K562 (cell line): Measurements from ENCODE around the gene EIF4E2. TPM values are rescaled to one million over a fixed set of nuclear protein-coding genes. Genes with fewer than 3 reads are reported as not detected.

ENCODE experiments used
- ARID2 ChIP-seq: fragments of 450-650 bp; IDR thresholded peaks from 2 replicates; pipeline ENCODE4 v1.6.1; 2017; ENCODE audit warnings: antibody characterized with exemption, mild to moderate bottlenecking
- CAMTA2 ChIP-seq: fragments of 250-450 bp; sonication (Bioruptor Pico); conservative IDR thresholded peaks from 2 replicates; pipeline ENCODE4 v1.5.1; 2022
- CSDE1 ChIP-seq, 2 experiments: fragments of 450-650 bp; IDR thresholded peaks; 2 replicates each; pipeline ENCODE4 v1.6.1; 2016; ENCODE audit warnings: mild to moderate bottlenecking in 1 of 2
- EGR1 ChIP-seq: fragments of 450-650 bp; conservative IDR thresholded peaks from 2 replicates; pipeline ENCODE4 v1.6.1; 2017; ENCODE audit warnings: mild to moderate bottlenecking
- ETV1 ChIP-seq: fragments of 450-650 bp; conservative IDR thresholded peaks from 2 replicates; pipeline ENCODE4 v1.6.1; 2016; ENCODE audit warnings: missing genetic modification characterization, control low read depth, low read depth, missing compliant biosample characterization
- NUFIP1 ChIP-seq: fragments of 450-650 bp; IDR thresholded peaks from 2 replicates; pipeline ENCODE4 v1.6.1; 2018; ENCODE audit not compliant: partially characterized antibody
- RBM39 ChIP-seq: fragments of 200-400 bp; formaldehyde crosslinking; optimal IDR thresholded peaks from 2 replicates; pipeline ENCODE3; 2018; ENCODE audit warnings: low read depth, low read length
- SOX6 ChIP-seq: fragments of 450-650 bp; IDR thresholded peaks from 2 replicates; pipeline ENCODE4 v1.6.1; 2014; ENCODE audit warnings: mild to moderate bottlenecking
- THRAP3 ChIP-seq: fragments of 450-650 bp; IDR thresholded peaks from 2 replicates; pipeline ENCODE4 v1.6.1; 2016; ENCODE audit warnings: mild to moderate bottlenecking, inconsistent platforms, borderline replicate concordance
- ZNF184 ChIP-seq: sonication (generic); formaldehyde crosslinking; IDR thresholded peaks from 2 replicates; pipeline ENCODE4 v1.5.0; 2020; ENCODE audit warnings: missing genetic modification reagents
- polyA plus RNA-seq, 8 experiments: library from polyadenylated mRNA; depleted of rRNA in 4 of 8; stranded (reverse) in 5 of 8; unstranded in 3 of 8; fragments of >200 nt; fragmentation: Nextera tagmentation in 2 of 8; fragmentation: Illumina TruSeq in 1 of 8; extraction: Ambion mirVana in 2 of 8; extraction: Trizol in 1 of 8; gene quantifications; 2 replicates each; pipeline versions ENCODE4 v1.2.1 to v1.2.3, GENCODE V29; 2011 to 2014; ENCODE audit warnings: inconsistent platforms in 1 of 8, missing spikeins in 1 of 8
- total RNA-seq, 7 experiments: library from RNA; depleted of rRNA in 6 of 7; stranded (reverse); fragments of >200 nt in 6 of 7; fragmentation: Illumina TruSeq in 2 of 7; extraction: Trizol in 2 of 7; gene quantifications; 2 replicates each; pipeline versions ENCODE4 v1.2.1 to v1.2.3, GENCODE V29; 2011 to 2021; ENCODE audit warnings: low replicate concordance in 1 of 7
- TF ChIP-seq, protein P1 (sequence below): fragments of 250-450 bp; sonication (Bioruptor Pico); IDR thresholded peaks from 2 replicates; pipeline ENCODE4 v1.9.0; 2021; ENCODE audit warnings: mild to moderate bottlenecking, inconsistent platforms
- TF ChIP-seq, protein P2 (sequence below): fragments of 450-650 bp; IDR thresholded peaks from 2 replicates; pipeline ENCODE4 v1.6.1; 2016; ENCODE audit warnings: mild to moderate bottlenecking, moderate library complexity
- TF ChIP-seq, protein P3 (sequence below), 3 experiments: IDR thresholded peaks in 2 of 3; conservative IDR thresholded peaks in 1 of 3; 2 replicates each; pipeline ENCODE4 v1.5.1; 2011 to 2012; ENCODE audit warnings: low read length in 3 of 3, mild to moderate bottlenecking in 3 of 3, control low read depth in 2 of 3, improper control_type of control experiment in 1 of 3, inconsistent platforms in 1 of 3, low read depth in 1 of 3, mixed read lengths in 1 of 3, moderate library complexity in 1 of 3; ENCODE audit not compliant: insufficient read depth in 2 of 3

EIF4E2 gene
- total and polyA plus RNA-seq, 9 of the 15 experiments (the other 6 are each of a cell fraction or from before 2014, with no cell fraction given) = 33.9 to 169 (median 77.5) TPM

DNA sequence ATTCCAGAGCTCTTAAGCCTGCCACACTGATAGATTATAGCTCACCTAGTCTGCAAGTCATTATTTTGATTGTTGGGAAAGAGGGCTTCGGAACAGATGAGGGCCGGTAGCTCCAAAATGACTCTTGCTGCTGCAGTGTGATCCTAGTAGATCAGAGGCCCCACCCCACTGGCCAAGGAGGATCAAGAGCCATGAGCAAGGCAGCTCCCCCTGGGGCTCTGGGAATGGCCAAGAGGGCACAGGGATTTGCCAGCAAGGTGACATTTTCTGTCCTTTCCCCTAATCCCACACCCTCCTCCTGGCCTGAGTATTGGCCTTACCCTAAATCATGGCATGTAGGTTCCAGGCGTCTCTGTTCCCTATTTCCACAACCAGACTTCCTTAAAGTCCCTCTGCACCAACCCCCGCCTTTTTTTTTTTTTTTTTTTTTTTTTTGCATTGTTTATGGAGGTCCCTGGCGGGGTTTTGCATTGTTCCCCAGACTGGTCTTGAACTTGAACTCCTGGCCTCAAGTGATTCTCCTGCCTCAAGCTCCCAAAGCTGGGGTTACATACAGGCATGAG is 36.5 kb downstream of the EIF4E2 start (continued):
- TF ChIP-seq, protein P1, sequence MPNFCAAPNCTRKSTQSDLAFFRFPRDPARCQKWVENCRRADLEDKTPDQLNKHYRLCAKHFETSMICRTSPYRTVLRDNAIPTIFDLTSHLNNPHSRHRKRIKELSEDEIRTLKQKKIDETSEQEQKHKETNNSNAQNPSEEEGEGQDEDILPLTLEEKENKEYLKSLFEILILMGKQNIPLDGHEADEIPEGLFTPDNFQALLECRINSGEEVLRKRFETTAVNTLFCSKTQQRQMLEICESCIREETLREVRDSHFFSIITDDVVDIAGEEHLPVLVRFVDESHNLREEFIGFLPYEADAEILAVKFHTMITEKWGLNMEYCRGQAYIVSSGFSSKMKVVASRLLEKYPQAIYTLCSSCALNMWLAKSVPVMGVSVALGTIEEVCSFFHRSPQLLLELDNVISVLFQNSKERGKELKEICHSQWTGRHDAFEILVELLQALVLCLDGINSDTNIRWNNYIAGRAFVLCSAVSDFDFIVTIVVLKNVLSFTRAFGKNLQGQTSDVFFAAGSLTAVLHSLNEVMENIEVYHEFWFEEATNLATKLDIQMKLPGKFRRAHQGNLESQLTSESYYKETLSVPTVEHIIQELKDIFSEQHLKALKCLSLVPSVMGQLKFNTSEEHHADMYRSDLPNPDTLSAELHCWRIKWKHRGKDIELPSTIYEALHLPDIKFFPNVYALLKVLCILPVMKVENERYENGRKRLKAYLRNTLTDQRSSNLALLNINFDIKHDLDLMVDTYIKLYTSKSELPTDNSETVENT = no peak
- TF ChIP-seq EGR1 (no peak), CAMTA2 (CRISPR knock-in tag) (no peak), NUFIP1 (no peak), CSDE1 (IDR thresholded peaks at IDR 0.05) (no peak), SOX6 (no peak), THRAP3 (no peak), ARID2 (no peak), ETV1 (tag) (no peak), ZNF184 (CRISPR knock-in tag) (no peak), RBM39 (no peak)
- TF ChIP-seq, protein P2, sequence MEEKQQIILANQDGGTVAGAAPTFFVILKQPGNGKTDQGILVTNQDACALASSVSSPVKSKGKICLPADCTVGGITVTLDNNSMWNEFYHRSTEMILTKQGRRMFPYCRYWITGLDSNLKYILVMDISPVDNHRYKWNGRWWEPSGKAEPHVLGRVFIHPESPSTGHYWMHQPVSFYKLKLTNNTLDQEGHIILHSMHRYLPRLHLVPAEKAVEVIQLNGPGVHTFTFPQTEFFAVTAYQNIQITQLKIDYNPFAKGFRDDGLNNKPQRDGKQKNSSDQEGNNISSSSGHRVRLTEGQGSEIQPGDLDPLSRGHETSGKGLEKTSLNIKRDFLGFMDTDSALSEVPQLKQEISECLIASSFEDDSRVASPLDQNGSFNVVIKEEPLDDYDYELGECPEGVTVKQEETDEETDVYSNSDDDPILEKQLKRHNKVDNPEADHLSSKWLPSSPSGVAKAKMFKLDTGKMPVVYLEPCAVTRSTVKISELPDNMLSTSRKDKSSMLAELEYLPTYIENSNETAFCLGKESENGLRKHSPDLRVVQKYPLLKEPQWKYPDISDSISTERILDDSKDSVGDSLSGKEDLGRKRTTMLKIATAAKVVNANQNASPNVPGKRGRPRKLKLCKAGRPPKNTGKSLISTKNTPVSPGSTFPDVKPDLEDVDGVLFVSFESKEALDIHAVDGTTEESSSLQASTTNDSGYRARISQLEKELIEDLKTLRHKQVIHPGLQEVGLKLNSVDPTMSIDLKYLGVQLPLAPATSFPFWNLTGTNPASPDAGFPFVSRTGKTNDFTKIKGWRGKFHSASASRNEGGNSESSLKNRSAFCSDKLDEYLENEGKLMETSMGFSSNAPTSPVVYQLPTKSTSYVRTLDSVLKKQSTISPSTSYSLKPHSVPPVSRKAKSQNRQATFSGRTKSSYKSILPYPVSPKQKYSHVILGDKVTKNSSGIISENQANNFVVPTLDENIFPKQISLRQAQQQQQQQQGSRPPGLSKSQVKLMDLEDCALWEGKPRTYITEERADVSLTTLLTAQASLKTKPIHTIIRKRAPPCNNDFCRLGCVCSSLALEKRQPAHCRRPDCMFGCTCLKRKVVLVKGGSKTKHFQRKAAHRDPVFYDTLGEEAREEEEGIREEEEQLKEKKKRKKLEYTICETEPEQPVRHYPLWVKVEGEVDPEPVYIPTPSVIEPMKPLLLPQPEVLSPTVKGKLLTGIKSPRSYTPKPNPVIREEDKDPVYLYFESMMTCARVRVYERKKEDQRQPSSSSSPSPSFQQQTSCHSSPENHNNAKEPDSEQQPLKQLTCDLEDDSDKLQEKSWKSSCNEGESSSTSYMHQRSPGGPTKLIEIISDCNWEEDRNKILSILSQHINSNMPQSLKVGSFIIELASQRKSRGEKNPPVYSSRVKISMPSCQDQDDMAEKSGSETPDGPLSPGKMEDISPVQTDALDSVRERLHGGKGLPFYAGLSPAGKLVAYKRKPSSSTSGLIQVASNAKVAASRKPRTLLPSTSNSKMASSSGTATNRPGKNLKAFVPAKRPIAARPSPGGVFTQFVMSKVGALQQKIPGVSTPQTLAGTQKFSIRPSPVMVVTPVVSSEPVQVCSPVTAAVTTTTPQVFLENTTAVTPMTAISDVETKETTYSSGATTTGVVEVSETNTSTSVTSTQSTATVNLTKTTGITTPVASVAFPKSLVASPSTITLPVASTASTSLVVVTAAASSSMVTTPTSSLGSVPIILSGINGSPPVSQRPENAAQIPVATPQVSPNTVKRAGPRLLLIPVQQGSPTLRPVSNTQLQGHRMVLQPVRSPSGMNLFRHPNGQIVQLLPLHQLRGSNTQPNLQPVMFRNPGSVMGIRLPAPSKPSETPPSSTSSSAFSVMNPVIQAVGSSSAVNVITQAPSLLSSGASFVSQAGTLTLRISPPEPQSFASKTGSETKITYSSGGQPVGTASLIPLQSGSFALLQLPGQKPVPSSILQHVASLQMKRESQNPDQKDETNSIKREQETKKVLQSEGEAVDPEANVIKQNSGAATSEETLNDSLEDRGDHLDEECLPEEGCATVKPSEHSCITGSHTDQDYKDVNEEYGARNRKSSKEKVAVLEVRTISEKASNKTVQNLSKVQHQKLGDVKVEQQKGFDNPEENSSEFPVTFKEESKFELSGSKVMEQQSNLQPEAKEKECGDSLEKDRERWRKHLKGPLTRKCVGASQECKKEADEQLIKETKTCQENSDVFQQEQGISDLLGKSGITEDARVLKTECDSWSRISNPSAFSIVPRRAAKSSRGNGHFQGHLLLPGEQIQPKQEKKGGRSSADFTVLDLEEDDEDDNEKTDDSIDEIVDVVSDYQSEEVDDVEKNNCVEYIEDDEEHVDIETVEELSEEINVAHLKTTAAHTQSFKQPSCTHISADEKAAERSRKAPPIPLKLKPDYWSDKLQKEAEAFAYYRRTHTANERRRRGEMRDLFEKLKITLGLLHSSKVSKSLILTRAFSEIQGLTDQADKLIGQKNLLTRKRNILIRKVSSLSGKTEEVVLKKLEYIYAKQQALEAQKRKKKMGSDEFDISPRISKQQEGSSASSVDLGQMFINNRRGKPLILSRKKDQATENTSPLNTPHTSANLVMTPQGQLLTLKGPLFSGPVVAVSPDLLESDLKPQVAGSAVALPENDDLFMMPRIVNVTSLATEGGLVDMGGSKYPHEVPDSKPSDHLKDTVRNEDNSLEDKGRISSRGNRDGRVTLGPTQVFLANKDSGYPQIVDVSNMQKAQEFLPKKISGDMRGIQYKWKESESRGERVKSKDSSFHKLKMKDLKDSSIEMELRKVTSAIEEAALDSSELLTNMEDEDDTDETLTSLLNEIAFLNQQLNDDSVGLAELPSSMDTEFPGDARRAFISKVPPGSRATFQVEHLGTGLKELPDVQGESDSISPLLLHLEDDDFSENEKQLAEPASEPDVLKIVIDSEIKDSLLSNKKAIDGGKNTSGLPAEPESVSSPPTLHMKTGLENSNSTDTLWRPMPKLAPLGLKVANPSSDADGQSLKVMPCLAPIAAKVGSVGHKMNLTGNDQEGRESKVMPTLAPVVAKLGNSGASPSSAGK = no peak
- TF ChIP-seq, protein P3, sequence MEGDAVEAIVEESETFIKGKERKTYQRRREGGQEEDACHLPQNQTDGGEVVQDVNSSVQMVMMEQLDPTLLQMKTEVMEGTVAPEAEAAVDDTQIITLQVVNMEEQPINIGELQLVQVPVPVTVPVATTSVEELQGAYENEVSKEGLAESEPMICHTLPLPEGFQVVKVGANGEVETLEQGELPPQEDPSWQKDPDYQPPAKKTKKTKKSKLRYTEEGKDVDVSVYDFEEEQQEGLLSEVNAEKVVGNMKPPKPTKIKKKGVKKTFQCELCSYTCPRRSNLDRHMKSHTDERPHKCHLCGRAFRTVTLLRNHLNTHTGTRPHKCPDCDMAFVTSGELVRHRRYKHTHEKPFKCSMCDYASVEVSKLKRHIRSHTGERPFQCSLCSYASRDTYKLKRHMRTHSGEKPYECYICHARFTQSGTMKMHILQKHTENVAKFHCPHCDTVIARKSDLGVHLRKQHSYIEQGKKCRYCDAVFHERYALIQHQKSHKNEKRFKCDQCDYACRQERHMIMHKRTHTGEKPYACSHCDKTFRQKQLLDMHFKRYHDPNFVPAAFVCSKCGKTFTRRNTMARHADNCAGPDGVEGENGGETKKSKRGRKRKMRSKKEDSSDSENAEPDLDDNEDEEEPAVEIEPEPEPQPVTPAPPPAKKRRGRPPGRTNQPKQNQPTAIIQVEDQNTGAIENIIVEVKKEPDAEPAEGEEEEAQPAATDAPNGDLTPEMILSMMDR (IDR thresholded peaks at IDR 0.05 in 2 of 3, conservative IDR thresholded peaks at IDR 0.05 in 1 of 3; ENCODE audit: insufficient read depth in 2 of 3, low read depth in 1 of 3, low read length in 3 of 3) = no peak
